IPS DF 19.7 (cell line): ENCODE results near the gene DDTL.
"Not testable (repeated sequence)": the region's sequence is repeated elsewhere in the genome, so short reads cannot be mapped to it uniquely, and the experiment has no call there.

Source experiments
- DNase-seq: peaks from one replicate; pipeline ENCODE4 v3.0.0-alpha.2; 2013; ENCODE audit warnings: low read depth, low spot score

The DDTL gene

DNA sequence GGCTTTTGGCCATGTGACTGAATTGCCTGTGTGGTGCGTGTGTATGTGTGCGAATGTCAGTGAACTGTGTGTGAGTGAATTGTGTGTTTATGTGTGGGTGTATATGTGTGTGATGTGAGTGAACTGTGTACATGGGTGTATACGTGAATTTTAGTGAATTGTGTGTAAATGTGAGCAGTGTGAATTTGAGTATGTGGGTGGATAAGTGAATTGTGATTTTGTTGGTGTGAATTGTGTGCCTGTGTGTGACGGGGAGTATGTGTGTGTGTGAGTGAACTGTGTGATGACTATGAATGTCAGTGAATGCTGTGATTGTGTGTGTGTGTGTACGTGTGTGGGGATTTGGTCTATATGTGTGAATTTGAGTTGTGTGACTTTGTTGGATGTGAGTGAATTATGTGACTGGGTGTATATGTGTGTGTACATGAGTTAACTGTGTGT is 3.5 kb downstream of the DDTL start:
- no peak for DNase-seq

DNA sequence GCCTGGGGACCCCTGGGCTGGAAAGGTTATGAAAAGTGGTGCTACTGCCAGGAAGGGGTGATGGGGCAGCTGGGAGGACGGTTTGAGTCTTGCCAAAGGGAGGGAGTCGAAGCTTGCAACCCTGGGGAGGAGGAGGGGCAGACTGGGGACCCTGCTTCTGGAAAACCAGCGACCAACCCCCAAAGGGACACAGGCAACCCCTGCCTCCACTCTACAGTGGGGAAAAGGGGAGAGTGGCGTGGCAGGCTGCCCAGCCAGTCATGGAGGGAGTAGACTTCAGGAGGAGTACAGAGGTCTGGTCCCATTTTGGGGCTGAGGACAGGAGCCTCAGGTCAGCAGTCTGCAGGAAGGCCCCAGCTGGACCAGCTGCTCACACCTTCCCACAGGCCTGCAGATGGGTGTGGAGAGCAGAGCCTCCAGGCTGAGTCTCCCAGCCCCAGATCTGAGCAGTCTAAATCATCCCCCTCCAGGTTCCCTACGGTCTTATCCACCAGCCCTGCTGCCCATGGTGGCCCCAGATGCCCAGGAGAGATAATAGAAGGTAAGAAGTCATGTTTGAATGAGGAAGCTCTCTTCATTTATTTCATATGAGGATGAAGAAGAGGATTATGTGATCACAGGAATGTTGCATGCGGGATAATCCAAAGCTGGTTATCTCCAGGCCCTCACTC is 4.3 kb downstream of the DDTL start:
- no peak for DNase-seq

DNA sequence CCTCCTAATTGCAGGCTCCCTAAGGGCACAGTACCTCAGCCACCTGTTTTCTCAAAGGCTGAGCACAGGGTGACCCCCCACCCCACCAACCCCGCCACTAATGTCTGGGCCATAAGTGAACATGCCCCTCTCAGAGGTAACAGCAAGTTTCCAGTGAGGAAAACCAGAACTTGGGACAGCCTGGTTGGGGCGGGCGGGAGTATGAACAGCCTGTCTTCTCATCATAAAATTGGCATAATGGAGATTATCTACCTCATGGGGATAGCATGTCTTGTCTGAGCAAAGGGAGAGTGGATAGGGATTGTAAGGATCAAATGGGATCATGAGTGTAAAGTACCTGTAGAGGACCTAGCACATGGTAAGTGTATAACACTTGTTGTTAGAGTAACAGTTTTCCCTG is 5.2 kb downstream of the DDTL start:
- DNase-seq = not testable (repeated sequence)

- not testable (repeated sequence) for DNase-seq
Observed at GRCh38 chr22:23974345-23974744, 7.7 kb downstream of the DDTL start, which contains the start of gene DDT. Gene DDT (minus strand): TSS chr22:23974441. CDS start chr22:23974414, 27 bp downstream.

- not testable (repeated sequence) for DNase-seq
Observed at GRCh38 chr22:23974836-23975352, 8.2 kb downstream of the DDTL start.

GRCh38 chr22:23977304-23977703 is 10.6 kb downstream of the DDTL start:
- DNase-seq = not testable (repeated sequence)

DNA sequence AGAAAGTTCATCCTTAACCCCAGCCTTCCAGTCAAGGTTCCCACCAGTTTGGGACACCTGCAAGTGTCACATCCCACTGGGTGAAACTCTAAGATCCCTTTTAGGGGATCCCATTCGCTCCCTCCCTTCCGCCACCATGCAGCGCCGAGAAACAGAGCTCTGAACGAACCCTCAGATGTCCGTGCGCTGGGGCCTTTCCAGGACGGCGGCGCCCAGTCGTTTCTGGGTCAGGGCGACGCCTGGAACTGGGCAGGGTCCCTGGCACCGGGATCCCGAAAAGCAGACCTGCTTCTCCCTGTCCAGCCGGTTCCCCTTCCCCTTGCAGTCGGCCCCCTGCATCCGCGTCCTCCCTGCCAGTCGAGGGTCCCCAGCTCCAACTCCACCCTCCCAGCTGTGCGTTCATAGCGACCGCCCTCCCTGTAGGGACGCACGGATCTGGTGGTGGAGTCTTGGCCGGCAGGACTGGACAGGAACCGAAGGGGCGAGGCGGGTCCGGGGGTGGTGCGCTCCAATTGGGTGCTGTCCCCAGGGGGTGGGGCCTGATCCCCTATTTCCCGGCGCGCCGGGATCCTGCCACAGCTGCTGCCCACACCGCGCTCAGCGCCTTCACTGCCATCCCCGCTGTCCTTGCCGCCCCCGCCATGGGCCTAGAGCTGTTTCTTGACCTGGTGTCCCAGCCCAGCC is 13.0 kb downstream of the DDTL start, which contains the start of gene GSTT2:
Gene GSTT2 (plus strand): TSS at position 578 of the 684 bp plus-strand sequence.
- not testable (repeated sequence) for DNase-seq

DNA sequence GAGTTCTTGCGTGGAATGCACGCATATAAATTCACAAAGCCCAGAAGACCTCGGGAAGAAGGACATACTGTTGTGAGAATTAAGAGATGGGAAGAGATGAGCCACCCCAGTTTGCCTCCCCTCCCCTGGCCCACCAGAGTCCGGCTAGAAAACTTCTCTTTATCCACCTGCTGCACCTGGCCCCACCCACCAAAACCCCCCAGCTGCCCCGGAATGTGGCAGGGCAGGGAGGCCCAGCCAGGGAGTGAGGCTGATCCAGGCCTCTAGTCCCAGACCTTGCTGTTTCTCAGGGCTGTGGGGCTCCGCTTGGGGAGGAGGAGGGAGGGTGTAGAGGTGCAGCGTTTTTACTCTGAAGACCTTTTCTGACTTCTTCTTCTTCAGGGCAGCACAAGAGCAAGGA is 13.9 kb downstream of the DDTL start:
- not testable (repeated sequence) for DNase-seq

DNA sequence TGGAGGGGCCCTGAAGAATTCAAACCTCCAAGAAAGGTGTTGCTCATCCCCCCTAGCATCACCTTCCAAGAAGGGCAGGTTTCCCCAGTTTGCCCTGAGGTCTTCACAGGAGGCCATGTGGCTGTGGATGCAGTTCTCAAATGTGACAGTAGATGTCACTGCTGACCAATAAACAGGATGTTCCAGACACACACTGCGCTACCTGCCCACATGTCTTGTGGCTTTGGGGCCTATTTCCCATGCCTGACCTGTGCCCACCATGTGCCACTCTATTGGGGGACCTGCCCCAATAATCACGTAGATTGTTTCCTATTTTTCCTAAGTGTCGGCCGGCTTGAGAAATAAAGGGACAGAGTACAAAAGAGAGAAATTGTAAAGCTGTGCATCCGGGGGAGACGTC is 17.7 kb downstream of the DDTL start:
- DNase-seq = no peak

DNA sequence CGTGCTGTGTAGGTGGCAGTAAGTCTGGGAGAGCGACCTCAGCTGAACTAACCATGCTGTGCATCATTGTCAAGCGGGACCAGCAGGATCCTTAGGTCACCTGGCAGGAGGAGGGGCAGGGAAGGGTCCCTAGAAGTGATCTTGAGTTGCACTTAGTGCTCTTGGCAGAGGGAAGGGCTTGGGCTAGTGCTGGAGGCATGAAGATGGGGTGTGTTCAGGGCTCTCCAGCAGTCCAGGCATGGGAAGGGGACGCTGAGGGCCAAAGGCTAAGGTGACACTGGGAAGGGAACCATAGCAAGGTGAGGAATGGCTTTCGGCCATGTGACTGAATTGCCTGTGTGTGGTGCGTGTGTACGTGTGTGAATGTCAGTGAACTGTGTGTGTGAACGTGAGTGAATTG is 19.4 kb downstream of the DDTL start:
- DNase-seq = not testable (repeated sequence)

GRCh38 chr22:23986538-23987178 is 20.0 kb downstream of the DDTL start:
- not testable (repeated sequence) for DNase-seq

GRCh38 chr22:23989583-23990244 is 23.0 kb downstream of the DDTL start:
- DNase-seq = not testable (repeated sequence)

- DNase-seq = not testable (repeated sequence)
Observed at GRCh38 chr22:23993080-23993479, 26.4 kb downstream of the DDTL start.

- not testable (repeated sequence) for DNase-seq
Observed at GRCh38 chr22:23993581-23994177, 27.0 kb downstream of the DDTL start.

GRCh38 chr22:23997092-23997491 is 30.4 kb downstream of the DDTL start:
- no peak for DNase-seq

GRCh38 chr22:23999779-24000178 is 33.1 kb downstream of the DDTL start:
- not testable (repeated sequence) for DNase-seq

GRCh38 chr22:24001314-24001713 is 34.6 kb downstream of the DDTL start:
- DNase-seq = peak; percentile 70

DNA sequence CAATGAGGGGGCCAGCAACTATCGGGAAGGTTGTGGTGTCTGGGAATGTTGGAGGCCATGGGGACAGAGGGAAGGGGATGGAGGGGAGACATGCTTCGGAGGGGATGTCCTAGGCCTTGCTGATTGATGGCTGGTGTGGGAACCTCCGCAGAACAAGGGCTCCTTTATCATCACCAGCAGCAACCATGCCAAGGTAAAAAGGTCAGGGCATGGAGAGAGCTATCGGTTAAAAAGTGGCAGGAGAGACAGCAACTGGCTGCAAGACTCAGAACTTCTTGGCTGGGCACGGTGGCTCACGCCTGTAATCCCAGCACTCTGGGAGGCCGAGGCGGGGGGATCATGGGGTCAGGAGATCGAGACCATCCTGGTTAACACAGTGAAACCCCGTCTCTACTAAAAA is 35.6 kb downstream of the DDTL start:
- DNase-seq = no peak

- no peak for DNase-seq
Observed at GRCh38 chr22:24002851-24003250, 36.2 kb downstream of the DDTL start.

DNA sequence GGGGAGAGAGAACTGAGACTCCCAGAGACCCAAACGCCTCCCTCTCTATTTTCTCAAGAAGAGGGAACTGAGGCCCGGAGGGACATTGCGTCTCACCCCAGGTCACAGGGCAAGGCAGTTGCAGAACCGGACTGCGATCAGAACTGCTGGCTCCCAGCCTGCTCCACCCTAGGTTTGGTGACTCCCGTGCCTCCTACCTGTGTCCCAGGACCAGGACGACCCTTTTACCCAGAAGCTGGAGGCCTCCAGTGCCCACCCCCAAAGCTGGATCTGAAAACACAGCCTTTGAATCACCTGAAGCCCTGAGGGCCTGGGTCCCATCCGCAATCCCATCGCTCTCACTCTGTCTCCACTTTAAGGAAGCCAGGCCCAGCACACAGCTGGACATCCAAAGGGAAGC is 37.2 kb downstream of the DDTL start:
- DNase-seq = no peak

DNA sequence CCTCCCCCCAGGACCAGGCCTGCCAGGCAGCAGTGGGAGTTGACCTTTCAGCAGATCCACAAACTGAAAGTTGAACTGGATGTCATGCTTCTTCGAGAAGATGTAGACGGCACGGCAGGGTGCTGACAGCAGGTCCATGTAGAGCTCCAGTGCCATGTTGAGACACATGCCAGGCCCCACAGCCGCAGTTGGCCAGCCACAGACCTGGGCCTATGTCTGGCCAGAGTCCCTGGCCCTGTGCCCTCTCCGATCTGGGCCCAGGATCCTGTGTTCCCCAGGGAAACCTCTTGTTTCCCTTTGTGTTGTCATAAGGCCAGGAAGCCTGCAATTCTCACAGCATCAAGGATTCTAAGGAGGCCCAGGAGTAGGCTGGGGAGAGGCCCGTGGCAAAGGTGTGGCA is 38.5 kb downstream of the DDTL start, which contains the start of gene GSTT4:
Gene GSTT4 (minus strand): TSS at position 253 of the 400 bp plus-strand sequence. CDS start 97 bp downstream, at position 156.
- no peak for DNase-seq
